HG03045 (cell line): Measurements from ENCODE around the gene TSPAN1.

ENCODE experiments used
- ATAC-seq: cut with Tn5 transposase; IDR thresholded peaks from one replicate; pipeline ENCODE4 v1.9.1; 2021; ENCODE audit warnings: mild to moderate bottlenecking, moderate library complexity; ENCODE audit not compliant: unreplicated experiment

Gene TSPAN1, protein sequence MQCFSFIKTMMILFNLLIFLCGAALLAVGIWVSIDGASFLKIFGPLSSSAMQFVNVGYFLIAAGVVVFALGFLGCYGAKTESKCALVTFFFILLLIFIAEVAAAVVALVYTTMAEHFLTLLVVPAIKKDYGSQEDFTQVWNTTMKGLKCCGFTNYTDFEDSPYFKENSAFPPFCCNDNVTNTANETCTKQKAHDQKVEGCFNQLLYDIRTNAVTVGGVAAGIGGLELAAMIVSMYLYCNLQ

DNA sequence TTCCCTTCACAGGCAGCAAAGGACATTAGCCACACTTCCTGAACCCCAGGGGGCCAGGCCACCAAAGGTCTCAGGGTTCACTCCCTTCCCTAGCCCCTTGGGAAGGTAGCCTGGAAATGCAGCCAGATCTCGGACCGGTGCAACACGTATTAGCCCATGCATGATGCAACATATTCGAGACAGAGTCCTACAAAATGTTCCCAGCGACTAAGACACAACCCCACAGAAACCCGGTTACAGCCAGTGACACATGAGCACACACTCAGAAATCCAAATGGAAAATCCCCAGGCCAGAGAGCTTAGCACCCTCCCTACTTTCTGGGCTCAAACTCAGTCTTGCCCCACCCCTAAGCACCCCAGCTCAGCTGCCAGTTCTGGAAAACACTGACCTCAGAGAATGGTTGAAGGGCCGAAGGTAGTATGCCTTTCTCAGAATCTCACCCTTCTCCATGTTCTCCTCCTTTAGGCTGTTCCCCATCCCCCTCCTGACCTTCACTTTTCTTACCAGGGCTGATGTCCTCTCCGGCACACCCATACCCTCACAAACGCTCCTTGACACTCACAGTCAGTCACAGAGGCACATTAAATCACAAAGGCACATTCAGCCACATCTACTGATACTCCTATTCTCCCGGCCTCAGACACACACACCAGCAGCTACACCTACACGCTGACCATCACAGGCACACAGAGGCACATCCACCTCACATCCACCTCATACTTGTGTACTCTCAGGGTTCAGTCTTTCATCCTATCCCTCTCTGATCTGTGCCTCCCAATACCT lies at the start of gene TSPAN1:
Gene TSPAN1 (plus strand): TSS at position 640 of the 784 bp plus-strand sequence. CDS start 6,021 bp downstream, outside the sequence.
- ATAC-seq, result no peak

DNA sequence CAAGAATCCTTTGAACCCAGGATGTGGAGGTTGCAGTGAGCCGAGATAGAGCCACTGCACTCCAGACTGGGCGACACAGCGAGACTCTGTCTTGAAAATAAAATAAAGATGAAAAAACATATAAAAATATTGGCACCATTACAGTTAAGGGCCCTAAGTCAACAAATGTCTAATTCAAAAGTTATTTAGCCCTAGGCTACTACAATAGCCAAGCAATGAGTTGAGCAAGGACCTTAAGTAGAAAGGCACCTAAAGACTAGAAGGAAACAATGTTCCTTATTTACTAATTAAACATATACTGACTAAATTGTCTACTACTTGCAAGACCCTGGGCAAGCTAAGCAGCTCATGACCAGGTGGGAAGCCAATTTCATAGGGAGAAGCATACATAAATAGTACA lies 46.5 kb upstream of the TSPAN1 start:
- no peak for ATAC-seq

DNA sequence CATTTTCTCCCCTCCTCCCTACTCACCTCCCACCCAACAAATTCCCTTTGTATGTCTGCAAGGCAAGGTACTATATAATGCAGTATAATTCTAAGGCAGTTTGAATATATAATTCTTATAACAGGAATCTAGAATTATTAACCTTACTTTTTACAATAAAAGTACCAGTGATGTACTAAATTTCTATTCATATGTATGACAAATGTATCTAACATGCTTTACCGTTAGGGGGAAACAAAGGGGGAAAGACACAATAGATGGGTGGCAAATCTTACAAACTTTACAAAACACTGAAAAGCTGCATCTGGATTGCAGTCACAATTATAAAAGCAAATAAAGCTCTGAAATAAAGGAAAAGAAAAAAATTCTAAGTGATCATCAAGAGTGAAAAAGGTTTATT lies 44.8 kb upstream of the TSPAN1 start:
- ATAC-seq, result no peak

DNA sequence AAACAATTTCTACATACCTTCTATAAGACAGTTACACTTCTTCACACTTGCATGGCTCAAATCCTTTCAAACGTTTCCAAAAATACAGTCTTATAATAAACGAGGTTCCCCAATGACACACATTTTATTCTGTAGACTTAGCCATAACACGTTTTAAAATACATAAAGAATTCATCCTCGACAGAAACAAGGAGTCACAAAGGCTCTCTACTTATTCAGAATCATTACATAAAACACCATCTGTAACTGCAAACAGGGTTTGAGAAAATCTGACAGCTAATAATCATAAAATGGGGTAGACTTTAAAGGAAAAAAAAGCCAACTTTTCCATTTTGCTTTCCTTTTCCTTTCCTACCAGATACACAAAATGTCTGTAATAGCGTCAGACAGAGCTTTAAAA lies 44.3 kb upstream of the TSPAN1 start:
- ATAC-seq, result no peak

DNA sequence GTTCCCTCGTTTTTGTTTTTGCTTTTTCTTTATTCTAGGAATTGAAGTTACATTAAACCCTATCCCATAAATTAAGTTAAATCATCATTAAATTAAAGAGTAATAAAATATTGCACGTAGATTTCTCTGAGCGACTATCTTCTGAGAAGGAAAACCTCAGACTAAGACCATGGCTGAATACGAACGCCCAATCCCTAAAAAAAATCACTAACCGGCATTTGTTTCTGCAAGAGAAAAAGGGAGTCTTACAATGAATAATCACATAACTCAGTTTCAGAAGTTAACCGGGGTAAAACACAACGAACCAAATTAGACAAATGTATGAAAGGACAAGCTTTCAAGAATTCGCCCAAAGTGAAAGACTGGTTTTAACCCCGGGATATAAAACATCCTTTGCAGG lies 43.8 kb upstream of the TSPAN1 start:
- no peak for ATAC-seq

DNA sequence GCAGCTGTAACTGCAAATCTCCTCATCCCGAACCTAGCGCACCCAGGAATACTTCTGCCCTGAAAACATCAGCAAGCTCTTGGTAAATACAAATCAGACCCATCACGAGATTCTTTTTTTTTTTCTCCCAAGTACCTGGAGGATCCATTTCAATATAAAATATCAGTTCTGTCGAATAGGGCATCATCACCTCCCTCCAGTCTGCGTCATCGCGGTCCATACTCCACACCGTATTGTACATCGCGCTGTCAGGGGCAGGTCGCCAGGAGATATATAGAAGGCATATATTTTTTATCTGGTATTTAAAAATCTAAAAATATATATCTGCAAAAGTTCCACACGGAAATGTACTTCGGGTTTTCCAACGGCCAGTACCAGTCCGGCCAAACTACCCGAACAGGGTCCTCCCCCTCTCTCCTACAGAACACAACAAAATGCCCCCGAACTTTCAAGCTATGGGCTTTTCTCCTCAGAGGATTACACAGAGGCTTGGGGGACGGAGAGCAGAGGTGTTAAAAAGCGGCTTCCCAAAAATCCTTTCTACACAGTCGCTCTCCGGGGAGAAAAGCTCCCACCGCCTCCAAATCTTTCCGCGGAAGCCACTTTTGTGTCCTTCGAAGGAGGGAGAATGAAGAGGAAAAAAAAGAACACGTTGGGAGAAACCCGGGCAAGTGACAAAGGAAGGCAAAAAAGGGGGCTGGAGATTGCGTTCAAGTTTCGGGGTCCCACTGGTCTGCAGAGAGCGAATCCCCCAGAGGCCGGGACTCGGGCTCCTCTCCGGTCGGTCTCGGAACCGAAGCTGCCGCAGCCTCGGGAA lies 43.0 kb upstream of the TSPAN1 start:
- ATAC-seq, result no peak

DNA sequence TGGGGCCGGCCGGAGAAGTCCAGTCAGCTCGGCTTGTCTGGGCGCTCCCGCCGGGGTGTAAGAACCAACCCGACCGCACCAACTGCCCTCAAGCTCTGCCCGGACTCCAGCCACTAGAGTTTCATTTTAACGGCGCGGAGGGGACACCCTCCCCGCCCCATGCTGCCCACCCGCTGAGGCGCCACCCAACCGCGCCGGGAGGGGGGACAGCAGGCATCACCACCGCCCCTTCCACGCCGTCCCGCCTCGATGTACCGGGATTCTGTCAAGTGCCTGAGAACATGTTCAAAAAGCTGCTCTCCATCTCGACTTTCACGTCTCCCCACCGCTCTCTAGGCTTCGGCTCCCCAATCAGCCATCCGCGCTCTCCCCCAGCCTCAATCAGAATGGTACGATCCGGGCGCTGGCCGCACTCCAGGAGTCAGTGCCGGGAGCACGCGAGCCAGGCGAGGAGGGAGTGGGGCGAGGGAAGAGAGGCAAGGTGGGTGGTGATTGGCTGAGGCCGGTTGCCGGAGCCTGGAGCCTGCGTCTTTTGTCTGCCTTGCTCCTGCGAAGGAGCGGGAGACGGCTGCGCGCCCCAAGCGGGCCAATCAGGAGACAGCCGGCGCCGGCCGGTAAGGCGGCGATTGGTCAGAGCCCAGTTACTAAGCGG lies 42.2 kb upstream of the TSPAN1 start, which contains the start of gene PIK3R3:
Gene PIK3R3 (minus strand): TSS at position 101 of the 652 bp plus-strand sequence. CDS start 677 bp downstream, outside the sequence.
- ATAC-seq, result peak; percentile 91

DNA sequence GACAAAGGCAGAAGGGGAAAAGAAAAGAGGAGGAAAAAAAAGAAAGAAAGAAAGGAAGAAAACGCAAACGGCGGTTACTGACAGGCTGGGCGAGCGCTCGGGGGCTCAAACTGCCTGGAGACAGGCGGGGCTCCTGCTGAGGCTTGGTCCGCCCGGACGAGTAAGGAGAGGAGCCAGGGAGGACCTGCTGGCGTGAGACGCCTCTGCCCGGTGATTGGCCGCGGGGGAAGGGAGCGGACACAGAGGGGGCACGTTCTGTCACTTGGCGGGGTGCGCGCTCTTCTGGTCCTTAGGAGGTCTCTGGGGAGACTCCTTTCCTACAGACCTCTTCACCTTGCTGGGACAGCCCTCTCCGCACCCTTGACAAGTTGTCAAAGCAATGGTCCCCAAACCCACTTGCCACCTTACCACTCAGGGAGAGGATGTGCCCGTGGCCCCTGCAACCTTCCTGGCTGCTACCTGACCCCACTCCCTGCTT lies 41.7 kb upstream of the TSPAN1 start:
- ATAC-seq, result peak; percentile 61

DNA sequence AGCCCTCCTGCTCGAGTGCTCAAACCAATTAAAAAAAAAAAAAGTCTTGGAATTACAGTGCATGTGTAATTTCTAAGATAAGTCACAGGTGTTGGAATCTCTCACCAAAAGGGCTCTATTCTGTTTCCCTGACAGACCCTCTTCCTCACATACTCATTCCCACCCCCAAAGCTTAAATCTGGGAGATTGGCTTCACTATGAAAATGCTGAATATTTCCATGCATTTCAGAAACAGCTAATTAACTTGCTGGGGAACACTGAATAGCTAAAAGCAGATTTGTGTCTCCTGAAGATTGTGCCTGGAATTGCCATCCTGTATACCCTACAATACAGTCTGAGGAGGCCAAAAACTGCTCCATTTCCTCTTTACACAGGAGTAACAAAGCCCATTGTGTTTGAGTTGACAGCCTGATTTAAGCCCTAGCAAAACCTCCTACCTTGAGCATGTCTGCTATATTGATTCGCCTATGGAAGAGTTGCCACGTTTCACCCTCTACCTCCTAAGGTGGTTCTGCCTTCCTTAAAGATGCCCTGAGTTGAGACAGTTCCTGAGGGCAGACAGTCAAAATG lies 41.0 kb upstream of the TSPAN1 start:
- ATAC-seq, result no peak

DNA sequence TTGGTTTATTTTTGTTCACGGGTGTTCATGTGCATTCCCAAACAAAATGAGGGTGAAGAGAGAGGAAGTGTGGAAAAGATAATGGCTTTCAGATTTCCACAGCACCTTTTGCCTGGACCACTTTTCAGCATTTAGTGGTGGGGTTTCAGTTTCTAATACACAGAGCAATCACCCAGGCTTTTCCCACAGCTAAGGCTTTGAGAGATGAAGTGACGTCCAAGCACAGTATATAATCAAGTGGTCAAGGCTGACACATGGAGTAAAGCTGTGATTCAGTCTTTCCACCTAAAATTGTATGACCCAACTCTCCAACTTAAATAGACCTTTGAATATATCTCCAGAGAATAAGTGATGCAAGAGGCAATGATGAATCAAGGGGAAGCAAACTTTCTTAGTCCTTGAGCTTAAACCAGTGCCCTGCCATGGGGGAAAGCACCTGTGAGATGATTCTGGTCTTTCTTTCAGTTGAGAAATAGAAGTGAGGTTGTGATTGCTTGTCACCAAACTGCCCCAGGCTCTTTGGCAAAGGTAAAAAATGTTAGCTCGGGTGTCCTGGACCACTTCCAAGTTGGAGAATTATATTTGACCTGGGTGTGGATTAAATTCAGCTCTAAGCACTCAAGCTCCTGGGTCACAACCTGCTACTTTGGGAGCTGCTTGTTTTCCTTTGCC lies 40.1 kb upstream of the TSPAN1 start:
- ATAC-seq, result no peak

DNA sequence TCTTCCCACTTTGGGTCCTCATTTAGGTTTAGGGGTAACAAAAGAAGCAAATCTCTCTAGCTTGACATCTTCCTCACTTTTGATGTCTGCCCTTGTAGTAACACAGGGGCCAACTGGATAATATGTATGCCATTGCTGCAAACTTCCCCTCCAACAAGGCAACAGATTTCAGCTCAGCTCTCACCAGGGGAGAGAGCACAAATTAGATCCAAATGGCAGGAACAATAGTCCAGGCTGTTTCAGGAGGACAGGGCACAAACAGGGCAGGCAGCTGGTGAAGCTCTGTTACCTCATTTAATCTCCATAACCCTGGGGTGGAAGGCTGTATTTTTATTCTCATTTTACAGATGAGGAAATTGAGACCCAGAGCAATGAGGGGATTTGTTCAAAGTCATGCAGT lies 38.2 kb upstream of the TSPAN1 start:
- ATAC-seq, result no peak

DNA sequence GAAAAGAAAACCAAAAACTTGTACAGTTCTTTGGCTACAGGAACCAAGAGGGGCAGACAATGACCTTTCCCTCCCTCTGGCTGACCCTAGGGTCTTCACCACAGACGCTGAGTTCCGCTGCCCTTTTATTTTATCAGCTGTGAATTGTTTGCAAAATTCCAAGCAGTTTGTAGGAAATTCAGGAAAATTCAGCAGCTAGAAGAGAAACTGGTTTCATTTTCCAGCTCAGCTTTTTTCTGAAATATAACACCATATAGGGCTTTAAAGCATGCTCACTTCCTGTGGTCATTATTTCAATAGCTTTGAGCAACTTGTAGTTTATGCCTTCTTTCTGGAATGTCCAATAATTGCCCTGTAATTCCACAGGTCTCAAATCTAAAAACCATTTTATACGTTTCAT lies 37.0 kb upstream of the TSPAN1 start:
- no peak for ATAC-seq

DNA sequence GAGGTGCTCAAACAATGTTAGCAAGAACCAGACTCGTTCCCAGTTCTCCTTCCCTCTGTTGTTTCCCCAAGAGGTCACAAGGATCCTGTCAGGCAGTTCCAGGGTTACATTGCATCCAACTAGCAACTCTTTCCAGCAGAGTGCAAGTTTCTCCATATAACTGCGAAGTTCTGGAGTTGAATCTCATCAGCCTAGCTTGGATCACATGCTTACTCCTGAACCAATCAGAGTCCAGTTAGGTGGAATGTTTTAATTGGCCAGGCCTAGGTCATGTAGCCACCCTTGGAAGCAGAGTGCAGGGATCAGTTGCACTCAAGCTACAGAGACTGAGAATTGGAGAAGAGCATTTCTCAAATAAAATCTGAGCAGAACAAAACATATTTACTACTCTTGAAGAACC lies 26.6 kb upstream of the TSPAN1 start:
- no peak for ATAC-seq

DNA sequence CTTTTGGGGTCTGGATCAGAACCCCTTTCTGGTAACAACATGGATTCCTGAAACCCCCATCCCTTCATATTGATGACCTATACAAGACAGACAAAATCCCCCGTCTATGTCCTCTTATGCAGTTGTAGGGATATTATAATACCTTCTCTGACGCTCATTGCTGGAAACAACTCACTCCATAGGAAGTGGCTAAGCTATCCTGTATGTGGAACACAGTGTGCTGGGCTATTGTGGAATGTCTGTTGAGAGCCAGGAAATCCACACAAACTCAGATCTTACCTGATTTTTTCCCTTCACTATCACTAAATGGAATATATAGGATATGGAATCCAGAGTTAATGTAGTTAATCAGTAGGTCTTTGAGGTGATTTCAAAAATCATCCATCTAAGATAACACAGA lies 24.8 kb upstream of the TSPAN1 start:
- no peak for ATAC-seq

DNA sequence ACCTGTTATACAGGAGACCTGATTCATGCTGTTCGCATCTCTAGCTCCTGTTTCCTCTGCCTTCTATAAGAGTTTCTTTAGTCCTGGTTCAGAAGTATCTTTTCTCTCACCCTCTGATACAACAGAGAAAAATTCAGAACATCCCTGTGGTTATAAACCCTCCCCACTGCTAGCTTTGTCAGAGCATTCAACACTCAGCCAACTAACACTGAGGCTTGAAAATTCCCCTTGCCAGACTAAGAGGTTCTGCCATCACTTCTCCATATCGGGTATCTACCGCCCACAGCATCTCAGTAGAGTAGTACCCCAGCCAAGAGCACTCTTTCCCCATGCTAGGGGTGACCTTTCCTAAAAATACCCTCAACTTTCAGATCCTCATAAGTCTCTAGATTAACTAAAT lies 22.9 kb upstream of the TSPAN1 start:
- no peak for ATAC-seq

DNA sequence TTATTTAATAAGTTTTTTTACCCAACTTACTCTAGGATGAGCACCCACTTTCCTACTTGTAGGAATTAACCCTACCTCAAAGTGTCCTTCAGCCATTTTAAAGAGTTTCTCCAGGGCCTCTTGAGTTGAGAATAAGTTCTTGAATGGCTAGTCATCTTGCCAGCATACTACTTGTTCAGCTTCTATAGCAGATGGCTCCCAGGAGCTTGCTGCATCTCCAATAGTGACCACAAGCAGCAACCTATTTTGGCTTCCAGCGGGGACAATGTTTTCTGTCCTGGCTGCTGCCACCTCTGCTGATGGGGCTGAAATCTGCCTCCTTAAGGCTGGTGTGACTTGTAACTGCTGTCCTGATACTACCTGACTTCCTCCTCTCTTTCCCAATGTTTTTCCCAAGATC lies 21.7 kb upstream of the TSPAN1 start:
- ATAC-seq, result no peak

DNA sequence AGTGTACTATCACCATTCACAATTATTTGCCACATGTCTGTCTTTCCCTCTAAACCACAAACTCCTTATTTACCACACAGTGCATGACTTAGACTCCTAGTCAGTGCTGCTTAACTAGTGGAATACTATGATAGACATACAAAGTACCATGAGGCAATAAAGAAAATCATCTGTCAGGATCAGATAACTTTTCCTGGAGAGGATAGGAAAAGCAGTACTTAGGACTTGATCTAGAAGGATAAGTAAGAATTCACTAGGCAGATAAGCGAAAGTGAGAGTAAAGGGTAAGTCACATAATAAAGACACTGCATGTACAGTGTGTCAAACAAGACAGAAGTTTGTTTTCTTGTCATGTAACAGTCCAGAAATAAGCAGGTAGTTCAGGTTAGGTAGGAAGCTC lies 21.2 kb upstream of the TSPAN1 start:
- no peak for ATAC-seq

DNA sequence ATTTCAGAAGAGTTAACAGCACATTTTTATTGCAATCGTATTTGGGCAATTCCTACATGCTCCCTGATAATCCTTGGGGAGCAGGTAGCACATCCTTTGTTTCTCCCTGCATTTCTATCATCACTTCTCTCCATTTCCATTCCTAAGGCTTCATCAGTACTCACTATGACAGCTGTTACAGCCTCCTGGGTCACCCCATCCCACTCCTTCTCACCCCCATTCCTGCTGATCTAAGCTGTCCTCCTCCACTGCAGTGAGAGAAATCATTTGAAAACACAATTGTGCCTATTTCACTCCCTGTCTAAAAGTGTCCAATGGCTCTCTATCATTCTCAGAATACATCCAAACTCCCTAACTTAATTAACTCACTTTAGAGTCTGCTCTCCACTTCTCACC lies 17.0 kb upstream of the TSPAN1 start:
- no peak for ATAC-seq

DNA sequence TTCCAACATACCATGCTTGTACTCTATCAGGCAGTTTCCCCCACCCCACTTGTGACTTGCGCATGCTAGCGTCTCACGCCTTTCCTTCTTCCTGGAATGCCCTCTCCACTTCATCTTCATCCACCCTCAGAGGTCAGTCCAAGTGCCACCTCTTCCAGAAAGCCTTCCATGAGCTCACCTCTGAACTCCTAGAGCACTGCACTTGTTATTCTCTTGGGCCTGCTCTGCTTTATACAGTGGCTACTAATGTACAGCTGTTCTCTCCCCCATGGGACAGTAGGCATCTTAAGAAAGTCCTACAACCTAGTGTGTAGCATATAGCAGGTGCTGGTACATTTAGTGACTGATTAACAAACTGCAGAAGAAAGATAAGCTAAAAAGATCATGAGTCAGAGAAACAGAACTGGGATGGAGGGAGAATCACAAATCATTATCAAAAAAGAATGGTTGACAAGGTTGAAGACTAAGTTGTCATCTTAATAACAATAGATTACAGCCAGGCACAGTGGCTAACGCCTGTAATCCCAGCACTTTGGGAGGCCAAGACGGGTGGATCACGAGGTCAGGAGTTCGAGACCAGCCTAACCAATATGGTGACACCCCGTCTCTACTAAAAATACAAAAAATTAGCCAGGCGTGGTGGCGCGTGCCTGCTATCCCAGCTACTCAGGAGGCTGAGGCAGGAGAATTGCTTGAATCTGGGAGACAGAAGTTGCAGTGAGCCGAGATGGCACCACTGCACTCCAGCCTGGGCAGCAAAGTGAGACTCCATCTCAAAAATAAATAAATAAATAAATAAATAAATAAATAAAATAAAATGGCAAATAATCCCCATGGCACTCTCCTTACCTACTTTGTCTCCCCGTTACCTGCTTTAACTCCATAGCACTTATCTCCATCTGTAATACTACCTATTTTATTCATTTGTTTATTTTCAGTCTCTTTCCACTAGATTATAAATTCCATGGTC lies 16.3 kb upstream of the TSPAN1 start:
- ATAC-seq, result no peak
